ENCODE results near the gene PCGF5. TPM values are rescaled to one million over a fixed set of nuclear protein-coding genes. Genes with fewer than 3 reads are reported as not detected.

The PCGF5 gene
- total RNA-seq, 4 donors from 2014 or later: 45.4 to 68.1 (median 49.8) TPM

GRCh38 chr10:91247360-91248111, 27.1 kb downstream of the PCGF5 start:
- H3K4me3 ChIP-seq: no peak overlapping the region
- no peaks in the 10 kb centered on the region for H3K27me3 ChIP-seq
- H3K27ac ChIP-seq: no peak overlapping the region
- H3K36me3 ChIP-seq: peaks cover 0 to 15% (median 0%) of the 10 kb centered on the region in 3 donors
- no peaks in the 10 kb centered on the region for H3K9me3 ChIP-seq
- H3K4me1 ChIP-seq: no peaks in the 10 kb centered on the region
- TF ChIP-seq CTCF (IDR thresholded peaks at IDR 0.05): no peak
- no peak for TF ChIP-seq POLR2A (IDR thresholded peaks at IDR 0.05)
- no peak for DNase-seq

- no peak overlapping the region for H3K4me3 ChIP-seq
- DNase-seq: no peak
- no peaks in the 10 kb centered on the region for H3K4me1 ChIP-seq
- no peak overlapping the region for H3K27ac ChIP-seq
- H3K9me3 ChIP-seq: no peaks in the 10 kb centered on the region
- no peaks in the 10 kb centered on the region for H3K27me3 ChIP-seq
- TF ChIP-seq POLR2A (IDR thresholded peaks at IDR 0.05) (no peak), CTCF (IDR thresholded peaks at IDR 0.05) (no peak)
- peaks cover 0 to 34% (median 0%) of the 10 kb centered on the region in 3 donors for H3K36me3 ChIP-seq
Measured at GRCh38 chr10:91249700-91250099, 29.2 kb downstream of the PCGF5 start.

GRCh38 chr10:91250341-91250740, 29.9 kb downstream of the PCGF5 start:
- Histone ChIP-seq H3K4me1 (no peaks in the 10 kb centered on the region), H3K27me3 (no peaks in the 10 kb centered on the region), H3K36me3 (peaks cover 0 to 40% (median 0%) of the 10 kb centered on the region in 3 donors), H3K9me3 (no peaks in the 10 kb centered on the region), H3K4me3 (no peak overlapping the region), H3K27ac (no peak overlapping the region)
- DNase-seq: no peak
- TF ChIP-seq POLR2A (IDR thresholded peaks at IDR 0.05) (no peak), CTCF (IDR thresholded peaks at IDR 0.05) (no peak)

- TF ChIP-seq POLR2A (IDR thresholded peaks at IDR 0.05) (no peak), CTCF (IDR thresholded peaks at IDR 0.05) (peak; percentile 83 to 98 (median 96))
- no peaks in the 10 kb centered on the region for H3K27me3 ChIP-seq
- DNase-seq: peak in 2 of 3 donors; percentile 31 to 76
- no peaks in the 10 kb centered on the region for H3K9me3 ChIP-seq
- H3K36me3 ChIP-seq: peaks cover 0 to 45% (median 0%) of the 10 kb centered on the region in 3 donors
- no peak overlapping the region for H3K4me3 ChIP-seq
- H3K27ac ChIP-seq: no peak overlapping the region
- no peaks in the 10 kb centered on the region for H3K4me1 ChIP-seq
Measured at GRCh38 chr10:91251430-91252056, 31.1 kb downstream of the PCGF5 start.

- Histone ChIP-seq H3K9me3 (no peaks in the 10 kb centered on the region), H3K27me3 (no peaks in the 10 kb centered on the region), H3K36me3 (peaks cover 0 to 45% (median 0%) of the 10 kb centered on the region in 3 donors), H3K4me3 (no peak overlapping the region), H3K27ac (no peak overlapping the region), H3K4me1 (no peaks in the 10 kb centered on the region)
- TF ChIP-seq CTCF (IDR thresholded peaks at IDR 0.05): no peak
- no peak for TF ChIP-seq POLR2A (IDR thresholded peaks at IDR 0.05)
- no peak for DNase-seq
Measured at GRCh38 chr10:91253300-91253699, 32.8 kb downstream of the PCGF5 start.
